ENCODE data around the gene HDAC11. TPM values are rescaled to one million over a fixed set of nuclear protein-coding genes. Genes with fewer than 3 reads are reported as not detected.
A peak's percentile ranks its signal among the peaks of the same experiment; 100 is the strongest.
"Not testable (repeated sequence)": the region's sequence is repeated elsewhere in the genome, so short reads cannot be mapped to it uniquely, and the experiment has no call there.

The HDAC11 gene
- total and polyA plus RNA-seq, 3 donors from 2014 or later = 33.1 to 97.7 (median 81.9) TPM

- H3K9me3 ChIP-seq = no peaks in the 10 kb centered on the region
- H3K27me3 ChIP-seq = no peaks in the 10 kb centered on the region
- H3K4me1 ChIP-seq = peaks cover 10% of the 10 kb centered on the region
- H3K27ac ChIP-seq = peak overlapping the region; percentile 10 to 44
- DNase-seq = no peak
- H3K36me3 ChIP-seq (ENCODE audit: low read depth, missing control alignments) = no peaks in the 10 kb centered on the region
- no peak overlapping the region for H3K4me3 ChIP-seq
- intact Hi-C loops (cut with DNase I; ENCODE audit: low total_unique reads) = loop anchor here (5.0 kb wide), 1 partner anchor 155 kb away; no protein-coding TSS in a partner anchor
- TF ChIP-seq POLR2A (IDR thresholded peaks at IDR 0.05) (no peak), CTCF (IDR thresholded peaks at IDR 0.05) (no peak)
- WGBS, 2 donors = 62 to 70% methylated on average over 6 of the region's 6 CpGs
Observed at GRCh38 chr3:13496879-13497278, 16.8 kb downstream of the HDAC11 start.

- H3K9me3 ChIP-seq = no peaks in the 10 kb centered on the region
- DNase-seq = no peak
- H3K27me3 ChIP-seq = no peaks in the 10 kb centered on the region
- H3K4me1 ChIP-seq = peaks cover 10% of the 10 kb centered on the region
- intact Hi-C loops (cut with DNase I; ENCODE audit: low total_unique reads) = loop anchor here (5.0 kb wide), 1 partner anchor 155 kb away; no protein-coding TSS in a partner anchor
- H3K27ac ChIP-seq = no peak overlapping the region
- no peak overlapping the region for H3K4me3 ChIP-seq
- WGBS, 2 donors = 76 to 86% methylated on average over 2 of the region's 2 CpGs
- no peaks in the 10 kb centered on the region for H3K36me3 ChIP-seq (ENCODE audit: low read depth, missing control alignments)
- TF ChIP-seq CTCF (IDR thresholded peaks at IDR 0.05) (no peak), POLR2A (IDR thresholded peaks at IDR 0.05) (no peak)
Observed at GRCh38 chr3:13497386-13497785, 17.3 kb downstream of the HDAC11 start.

GRCh38 chr3:13498354-13499060 lies 18.4 kb downstream of the HDAC11 start:
- Histone ChIP-seq H3K9me3 (no peaks in the 10 kb centered on the region), H3K4me1 (peaks cover 10% of the 10 kb centered on the region), H3K36me3 (ENCODE audit: low read depth, missing control alignments) (no peaks in the 10 kb centered on the region), H3K27me3 (no peaks in the 10 kb centered on the region), H3K4me3 (no peak overlapping the region), H3K27ac (no peak overlapping the region)
- WGBS, 2 donors = 85 to 86% methylated on average over 13 to 14 of the region's 14 CpGs
- intact Hi-C loops (cut with DNase I; ENCODE audit: low total_unique reads) = loop anchor here (5.0 kb wide), 1 partner anchor 154 kb away; no protein-coding TSS in a partner anchor
- TF ChIP-seq CTCF (IDR thresholded peaks at IDR 0.05) (no peak), POLR2A (IDR thresholded peaks at IDR 0.05) (no peak)
- DNase-seq = no peak

- not testable (repeated sequence) for H3K36me3 ChIP-seq (ENCODE audit: low read depth, missing control alignments); H3K9me3 ChIP-seq; H3K4me1 ChIP-seq; H3K4me3 ChIP-seq; H3K27ac ChIP-seq; DNase-seq; H3K27me3 ChIP-seq
- intact Hi-C loops (cut with DNase I; ENCODE audit: low total_unique reads) = loop anchor here (5.0 kb wide), 1 partner anchor 153 kb away; no protein-coding TSS in a partner anchor
- 96 to 98% methylated on average over 11 of the region's 11 CpGs for WGBS, 2 donors
Observed at GRCh38 chr3:13499246-13499645, 19.1 kb downstream of the HDAC11 start.

- H3K27ac ChIP-seq = no peak overlapping the region
- intact Hi-C loops (cut with DNase I; ENCODE audit: low total_unique reads) = no loop called here
- H3K4me3 ChIP-seq = no peak overlapping the region
- WGBS, 2 donors = 87 to 89% methylated on average over 9 to 15 of the region's 15 CpGs
- TF ChIP-seq POLR2A (IDR thresholded peaks at IDR 0.05) = no peak
- TF ChIP-seq CTCF (IDR thresholded peaks at IDR 0.05) = peak; percentile 8 to 52 (median 43)
- no peaks in the 10 kb centered on the region for H3K27me3 ChIP-seq
- peaks cover 10% of the 10 kb centered on the region for H3K4me1 ChIP-seq
- H3K36me3 ChIP-seq (ENCODE audit: low read depth, missing control alignments) = no peaks in the 10 kb centered on the region
- H3K9me3 ChIP-seq = no peaks in the 10 kb centered on the region
- peak; percentile 40 for DNase-seq
Observed at GRCh38 chr3:13500133-13500885, 20.2 kb downstream of the HDAC11 start.
